ENCODE results near the gene ZNHIT6. TPM values are rescaled to one million over a fixed set of nuclear protein-coding genes. Genes with fewer than 3 reads are reported as not detected.
A peak's percentile ranks its signal among the peaks of the same experiment; 100 is the strongest.
"Not testable (repeated sequence)": the region's sequence is repeated elsewhere in the genome, so short reads cannot be mapped to it uniquely, and the experiment has no call there.

The ZNHIT6 gene
- total RNA-seq, 1 donor from 2014 or later, result 9.4 TPM

GRCh38 chr1:85672031-85672660, 36.1 kb downstream of the ZNHIT6 start:
- no peak for DNase-seq (ENCODE audit: low read depth in 2 of 2)

GRCh38 chr1:85665932-85666331, 42.3 kb downstream of the ZNHIT6 start:
- DNase-seq (ENCODE audit: low read depth in 2 of 2), result no peak

- DNase-seq (ENCODE audit: low read depth in 2 of 2), result no peak
Measured at GRCh38 chr1:85663382-85663781, 44.9 kb downstream of the ZNHIT6 start.

- peak in 1 of 2 donors; percentile 8 for DNase-seq (ENCODE audit: low read depth in 2 of 2)
Measured at GRCh38 chr1:85661767-85662166, 46.5 kb downstream of the ZNHIT6 start.

- DNase-seq (ENCODE audit: low read depth in 2 of 2), result no peak
Measured at GRCh38 chr1:85660541-85660940, 47.7 kb downstream of the ZNHIT6 start.

- no peak for DNase-seq (ENCODE audit: low read depth in 2 of 2)
Measured at GRCh38 chr1:85659174-85659573, 49.1 kb downstream of the ZNHIT6 start.

GRCh38 chr1:85656948-85657347, 51.3 kb downstream of the ZNHIT6 start:
- no peak for DNase-seq (ENCODE audit: low read depth in 2 of 2)

- DNase-seq (ENCODE audit: low read depth in 2 of 2), result peak in 1 of 2 donors; percentile 2
Measured at GRCh38 chr1:85656256-85656655, 52.0 kb downstream of the ZNHIT6 start.

- no peak for DNase-seq (ENCODE audit: low read depth in 2 of 2)
Measured at GRCh38 chr1:85655315-85655714, 52.9 kb downstream of the ZNHIT6 start.

- peak in 1 of 2 donors; percentile 40 for DNase-seq (ENCODE audit: low read depth in 2 of 2)
Measured at GRCh38 chr1:85654066-85654782, 54.0 kb downstream of the ZNHIT6 start.

- no peak for DNase-seq (ENCODE audit: low read depth in 2 of 2)
Measured at GRCh38 chr1:85652327-85652726, 55.9 kb downstream of the ZNHIT6 start.

GRCh38 chr1:85650645-85651044, 57.6 kb downstream of the ZNHIT6 start:
- DNase-seq (ENCODE audit: low read depth in 2 of 2), result no peak

- DNase-seq (ENCODE audit: low read depth in 2 of 2), result no peak
Measured at GRCh38 chr1:85649591-85649990, 58.6 kb downstream of the ZNHIT6 start.

GRCh38 chr1:85641598-85642556, 66.4 kb downstream of the ZNHIT6 start:
- DNase-seq (ENCODE audit: low read depth in 2 of 2), result not testable (repeated sequence)

GRCh38 chr1:85639920-85640319, 68.3 kb downstream of the ZNHIT6 start:
- DNase-seq (ENCODE audit: low read depth in 2 of 2), result not testable (repeated sequence)

- DNase-seq (ENCODE audit: low read depth in 2 of 2), result no peak
Measured at GRCh38 chr1:85638412-85638811, 69.8 kb downstream of the ZNHIT6 start.

- DNase-seq (ENCODE audit: low read depth in 2 of 2), result no peak
Measured at GRCh38 chr1:85630493-85630892, 77.7 kb downstream of the ZNHIT6 start.

GRCh38 chr1:85629532-85629920, 78.7 kb downstream of the ZNHIT6 start:
- peak in 1 of 2 donors; percentile 34 for DNase-seq (ENCODE audit: low read depth in 2 of 2)

- peak; percentile 21 to 72 for DNase-seq (ENCODE audit: low read depth in 2 of 2)
Measured at GRCh38 chr1:85628791-85629531, 79.3 kb downstream of the ZNHIT6 start.

GRCh38 chr1:85626818-85627217, 81.4 kb downstream of the ZNHIT6 start:
- DNase-seq (ENCODE audit: low read depth in 2 of 2), result no peak

GRCh38 chr1:85624361-85624760, 83.9 kb downstream of the ZNHIT6 start:
- no peak for DNase-seq (ENCODE audit: low read depth in 2 of 2)

Data from dermis microvascular lymphatic vessel endothelial cell (primary cell).